Measurements from ENCODE around the gene CDKN1C.

DNA sequence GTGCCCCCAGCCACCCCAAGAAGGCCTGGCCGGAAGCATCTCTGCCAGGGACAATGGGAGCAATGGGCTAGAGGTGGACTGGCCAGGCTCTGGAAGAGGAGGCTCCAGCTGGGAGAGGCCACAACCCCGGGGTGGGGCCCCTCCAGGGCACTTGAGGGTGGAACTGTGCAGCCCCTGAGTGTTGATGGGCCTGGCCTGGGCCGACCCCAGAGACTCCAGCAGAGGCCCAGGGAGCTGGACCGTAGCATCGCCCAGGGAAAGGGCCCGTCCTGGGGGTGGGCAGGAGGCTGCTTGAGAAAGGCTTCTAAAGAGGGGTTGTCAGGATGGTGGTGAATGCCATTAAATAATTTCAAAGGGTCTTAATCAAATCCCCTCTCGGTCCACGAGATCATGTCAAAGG lies 30.4 kb downstream of the CDKN1C start:
- TF ChIP-seq, protein P1, sequence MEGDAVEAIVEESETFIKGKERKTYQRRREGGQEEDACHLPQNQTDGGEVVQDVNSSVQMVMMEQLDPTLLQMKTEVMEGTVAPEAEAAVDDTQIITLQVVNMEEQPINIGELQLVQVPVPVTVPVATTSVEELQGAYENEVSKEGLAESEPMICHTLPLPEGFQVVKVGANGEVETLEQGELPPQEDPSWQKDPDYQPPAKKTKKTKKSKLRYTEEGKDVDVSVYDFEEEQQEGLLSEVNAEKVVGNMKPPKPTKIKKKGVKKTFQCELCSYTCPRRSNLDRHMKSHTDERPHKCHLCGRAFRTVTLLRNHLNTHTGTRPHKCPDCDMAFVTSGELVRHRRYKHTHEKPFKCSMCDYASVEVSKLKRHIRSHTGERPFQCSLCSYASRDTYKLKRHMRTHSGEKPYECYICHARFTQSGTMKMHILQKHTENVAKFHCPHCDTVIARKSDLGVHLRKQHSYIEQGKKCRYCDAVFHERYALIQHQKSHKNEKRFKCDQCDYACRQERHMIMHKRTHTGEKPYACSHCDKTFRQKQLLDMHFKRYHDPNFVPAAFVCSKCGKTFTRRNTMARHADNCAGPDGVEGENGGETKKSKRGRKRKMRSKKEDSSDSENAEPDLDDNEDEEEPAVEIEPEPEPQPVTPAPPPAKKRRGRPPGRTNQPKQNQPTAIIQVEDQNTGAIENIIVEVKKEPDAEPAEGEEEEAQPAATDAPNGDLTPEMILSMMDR (IDR thresholded peaks at IDR 0.05; ENCODE audit: insufficient read depth, low read length), result no peak
- TF ChIP-seq, protein P2, sequence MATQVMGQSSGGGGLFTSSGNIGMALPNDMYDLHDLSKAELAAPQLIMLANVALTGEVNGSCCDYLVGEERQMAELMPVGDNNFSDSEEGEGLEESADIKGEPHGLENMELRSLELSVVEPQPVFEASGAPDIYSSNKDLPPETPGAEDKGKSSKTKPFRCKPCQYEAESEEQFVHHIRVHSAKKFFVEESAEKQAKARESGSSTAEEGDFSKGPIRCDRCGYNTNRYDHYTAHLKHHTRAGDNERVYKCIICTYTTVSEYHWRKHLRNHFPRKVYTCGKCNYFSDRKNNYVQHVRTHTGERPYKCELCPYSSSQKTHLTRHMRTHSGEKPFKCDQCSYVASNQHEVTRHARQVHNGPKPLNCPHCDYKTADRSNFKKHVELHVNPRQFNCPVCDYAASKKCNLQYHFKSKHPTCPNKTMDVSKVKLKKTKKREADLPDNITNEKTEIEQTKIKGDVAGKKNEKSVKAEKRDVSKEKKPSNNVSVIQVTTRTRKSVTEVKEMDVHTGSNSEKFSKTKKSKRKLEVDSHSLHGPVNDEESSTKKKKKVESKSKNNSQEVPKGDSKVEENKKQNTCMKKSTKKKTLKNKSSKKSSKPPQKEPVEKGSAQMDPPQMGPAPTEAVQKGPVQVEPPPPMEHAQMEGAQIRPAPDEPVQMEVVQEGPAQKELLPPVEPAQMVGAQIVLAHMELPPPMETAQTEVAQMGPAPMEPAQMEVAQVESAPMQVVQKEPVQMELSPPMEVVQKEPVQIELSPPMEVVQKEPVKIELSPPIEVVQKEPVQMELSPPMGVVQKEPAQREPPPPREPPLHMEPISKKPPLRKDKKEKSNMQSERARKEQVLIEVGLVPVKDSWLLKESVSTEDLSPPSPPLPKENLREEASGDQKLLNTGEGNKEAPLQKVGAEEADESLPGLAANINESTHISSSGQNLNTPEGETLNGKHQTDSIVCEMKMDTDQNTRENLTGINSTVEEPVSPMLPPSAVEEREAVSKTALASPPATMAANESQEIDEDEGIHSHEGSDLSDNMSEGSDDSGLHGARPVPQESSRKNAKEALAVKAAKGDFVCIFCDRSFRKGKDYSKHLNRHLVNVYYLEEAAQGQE (IDR thresholded peaks at IDR 0.05; ENCODE audit: insufficient replicate concordance, low read depth), result no peak
- TF ChIP-seq GABPA (IDR thresholded peaks at IDR 0.05; ENCODE audit: low read depth), result no peak
